IPS-11a (cell line): Measurements from ENCODE around the gene CALML4.

ENCODE experiments used
- H3K4me3 ChIP-seq: one replicate; pipeline ENCODE4 v1.5.1; 2013; ENCODE audit warnings: low read depth, low read length, control low read depth

CALML4 gene

GRCh38 chr15:68151277-68151676 lies 53.9 kb downstream of the CALML4 start:
- H3K4me3 ChIP-seq, result no peak overlapping the region

GRCh38 chr15:68150187-68150586 lies 54.9 kb downstream of the CALML4 start:
- no peak overlapping the region for H3K4me3 ChIP-seq

GRCh38 chr15:68149059-68149458 lies 56.1 kb downstream of the CALML4 start:
- no peak overlapping the region for H3K4me3 ChIP-seq

- H3K4me3 ChIP-seq, result no peak overlapping the region
Observed at GRCh38 chr15:68148039-68148438, 57.1 kb downstream of the CALML4 start.

- no peak overlapping the region for H3K4me3 ChIP-seq
Observed at GRCh38 chr15:68145706-68146105, 59.4 kb downstream of the CALML4 start.

GRCh38 chr15:68143785-68144184 lies 61.3 kb downstream of the CALML4 start:
- H3K4me3 ChIP-seq, result no peak overlapping the region

GRCh38 chr15:68143129-68143528 lies 62.0 kb downstream of the CALML4 start:
- H3K4me3 ChIP-seq, result no peak overlapping the region
